GM18858 (cell line): ENCODE data around the gene WDR7.

Experiments used
- ATAC-seq: cut with Tn5 transposase; IDR thresholded peaks from one replicate; pipeline ENCODE4 v1.9.1; 2021; ENCODE audit not compliant: unreplicated experiment

The WDR7 gene

DNA sequence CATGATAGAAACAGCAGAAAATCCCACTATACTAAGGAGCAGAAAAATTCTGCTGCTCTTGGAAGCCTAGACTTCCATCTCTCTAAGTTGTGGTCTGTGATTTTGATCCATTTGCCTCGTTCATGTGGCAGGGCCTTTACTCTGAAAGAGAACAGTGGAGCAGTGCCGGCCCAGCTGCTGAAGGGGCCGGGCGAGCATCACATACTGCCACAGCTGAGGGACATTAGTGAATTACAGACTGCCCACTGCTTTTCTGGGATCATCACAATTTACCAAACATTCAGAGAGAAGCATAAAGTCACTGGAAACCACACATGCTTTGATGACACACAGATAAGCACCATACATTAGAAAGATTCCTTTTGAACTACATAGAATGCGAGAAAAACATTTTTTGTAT lies 278.7 kb downstream of the WDR7 start:
- ATAC-seq = no peak

DNA sequence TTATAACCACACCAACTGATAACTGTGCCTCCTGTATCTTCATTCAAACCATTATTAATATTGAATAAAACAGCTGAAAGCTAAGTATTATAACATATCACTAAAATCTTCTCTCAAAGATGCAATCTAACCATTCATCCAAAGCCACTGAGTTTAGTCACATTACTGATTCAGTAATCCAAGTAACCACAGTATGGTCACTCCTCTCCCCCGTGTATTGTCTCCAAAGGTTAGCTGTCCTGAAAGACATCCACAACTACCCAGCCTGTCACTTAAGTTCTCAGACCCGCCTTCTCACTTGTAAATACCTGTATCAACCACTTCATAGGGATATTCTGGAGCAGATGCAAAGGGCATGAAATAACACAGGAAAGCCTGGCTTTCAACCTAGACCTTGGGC lies 282.3 kb downstream of the WDR7 start:
- no peak for ATAC-seq

DNA sequence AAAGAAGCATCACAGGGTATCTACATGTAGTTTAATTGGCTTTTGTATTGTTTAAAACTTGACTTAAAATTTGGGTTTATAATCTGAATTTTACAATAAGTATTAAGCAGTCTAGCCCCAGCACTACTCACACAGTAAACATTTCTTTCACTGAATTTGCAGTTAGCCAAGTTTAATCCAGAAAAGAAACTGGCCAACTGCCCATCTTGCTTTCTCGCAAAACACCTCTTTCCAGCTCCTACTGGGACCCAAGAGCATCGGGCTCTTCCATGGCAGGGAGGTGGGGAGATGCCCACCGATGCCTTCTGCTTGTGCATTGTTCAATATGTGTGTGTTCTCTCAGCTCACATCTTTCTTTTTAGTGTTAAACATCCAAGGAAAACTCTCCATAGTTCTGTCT lies 283.0 kb downstream of the WDR7 start:
- ATAC-seq = no peak

DNA sequence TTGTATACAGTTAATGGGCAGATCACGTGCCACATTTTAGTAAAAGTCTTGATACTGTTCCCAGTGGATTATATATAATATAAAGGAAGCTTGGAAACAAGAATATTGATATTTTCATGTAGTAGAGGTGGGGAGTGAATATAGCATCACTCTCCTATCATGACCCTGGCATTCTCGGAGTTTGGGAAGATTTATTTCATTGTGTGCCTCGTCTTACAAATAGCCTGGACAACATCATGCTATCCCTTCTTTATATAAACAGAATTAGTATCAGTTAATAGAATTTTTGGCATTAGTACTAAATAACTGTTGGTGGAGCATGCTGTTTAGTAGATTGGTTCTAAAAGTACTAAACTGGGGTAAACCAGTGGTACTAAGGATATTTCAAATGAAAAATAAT lies 283.7 kb downstream of the WDR7 start:
- no peak for ATAC-seq

DNA sequence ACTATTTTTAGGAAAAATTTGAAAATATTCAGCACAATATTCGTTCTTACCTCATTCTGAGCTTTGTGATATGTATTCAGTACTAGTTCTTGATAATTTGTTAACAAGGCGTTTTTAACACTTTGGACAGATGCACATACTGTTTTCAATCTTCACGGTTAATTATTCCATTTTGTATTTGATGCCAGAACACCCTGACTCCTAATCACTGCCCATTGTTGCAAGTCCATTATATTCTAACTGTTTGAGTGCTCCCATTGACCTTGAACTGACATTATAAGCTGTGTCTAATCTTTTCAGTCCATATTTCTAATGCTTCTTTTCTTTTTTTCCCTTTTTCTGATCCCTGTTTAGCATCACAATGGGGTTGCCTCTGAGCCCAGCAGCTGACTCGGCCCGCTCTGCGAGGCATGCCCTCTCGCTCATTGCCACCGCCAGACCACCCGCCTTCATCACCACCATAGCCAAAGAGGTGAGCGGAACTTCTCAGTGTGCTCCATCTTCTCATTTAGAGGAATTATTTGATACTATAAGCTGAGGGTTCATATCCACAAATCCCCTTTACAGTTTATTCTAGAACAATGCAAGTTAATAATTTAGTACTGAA lies 284.4 kb downstream of the WDR7 start:
- no peak for ATAC-seq

DNA sequence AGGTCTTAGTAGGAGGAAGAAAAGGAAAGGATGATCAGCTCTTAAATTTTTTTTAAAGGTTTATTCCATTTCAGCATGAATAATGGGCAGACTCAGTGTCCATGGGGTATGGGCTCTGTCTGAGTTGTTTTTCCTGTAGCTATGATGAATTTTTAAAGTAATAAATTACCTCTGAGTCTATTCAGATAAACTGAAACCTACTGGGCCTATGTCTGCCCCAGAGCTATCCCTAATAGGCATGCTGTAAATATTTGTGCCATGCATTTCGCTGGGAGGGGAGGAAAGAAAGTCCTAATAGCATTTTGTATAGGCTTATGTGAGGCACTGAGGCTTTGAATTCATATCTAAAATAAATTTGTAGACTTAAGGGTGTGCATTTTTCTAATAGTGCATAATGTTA lies 285.3 kb downstream of the WDR7 start:
- no peak for ATAC-seq

DNA sequence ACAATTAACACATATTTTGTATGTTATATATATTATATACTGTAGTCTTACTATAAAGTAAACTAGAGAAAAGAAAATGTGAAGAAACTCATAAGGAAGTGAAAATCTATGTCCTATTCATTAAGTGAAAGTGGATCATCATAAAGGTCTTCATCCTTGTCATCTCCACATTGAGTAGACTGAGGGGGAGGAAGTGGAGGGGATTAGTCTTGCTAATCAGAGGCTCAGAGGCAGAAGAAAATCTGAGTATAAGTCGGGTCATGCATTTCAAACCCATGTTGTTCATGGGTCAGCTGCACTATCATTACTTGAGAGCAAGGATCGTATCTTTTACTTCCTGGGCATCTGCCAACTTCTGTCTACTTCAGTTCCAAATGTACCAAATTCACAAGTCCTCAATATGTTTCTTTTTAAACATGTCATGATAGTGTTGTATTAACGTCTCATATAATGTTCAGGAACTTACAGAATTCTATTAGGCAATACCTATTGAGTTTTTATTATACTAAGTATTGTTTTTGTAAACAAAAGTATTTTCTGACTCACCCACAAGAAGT lies 286.8 kb downstream of the WDR7 start:
- no peak for ATAC-seq

DNA sequence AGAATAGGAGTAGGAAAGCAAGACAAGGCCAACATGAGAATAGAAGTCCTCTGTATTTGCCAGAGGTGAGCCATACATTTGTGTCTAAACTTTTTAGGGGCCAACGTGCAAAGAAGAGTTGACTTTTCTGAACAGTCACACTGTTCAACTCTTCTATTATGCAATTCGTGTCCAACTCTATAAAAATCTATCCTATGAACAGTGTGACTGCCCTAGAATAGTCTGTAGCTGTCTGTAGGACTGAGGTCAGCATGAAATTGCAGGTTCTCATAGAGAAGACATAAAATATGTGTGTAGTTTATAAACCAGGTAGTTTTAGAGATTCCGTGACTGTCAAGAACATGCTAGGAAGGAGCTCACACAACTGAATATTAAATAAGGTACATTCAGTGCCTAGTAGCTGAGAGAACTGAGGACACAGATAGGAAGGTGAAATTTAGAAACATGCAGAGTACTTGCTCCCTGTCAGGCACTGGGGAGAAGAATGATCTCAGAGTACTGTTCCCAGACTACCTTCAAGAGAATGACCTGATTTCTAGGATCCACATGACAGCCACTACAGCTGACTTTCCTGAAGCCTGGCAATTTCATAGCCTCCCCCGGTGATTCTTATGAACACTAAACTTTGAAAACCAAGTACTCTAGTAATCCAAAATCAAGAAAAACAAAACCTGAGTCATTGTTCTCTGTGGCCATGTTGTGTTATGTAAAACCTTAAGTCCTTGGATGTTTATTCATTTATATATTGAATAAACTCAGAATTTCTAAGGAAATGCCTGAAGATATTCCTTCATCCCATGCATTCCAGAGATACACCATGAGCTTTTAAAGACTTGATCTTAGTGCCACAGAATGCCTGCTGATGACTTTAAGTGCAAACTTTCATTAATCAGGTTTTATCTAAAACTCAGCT lies 294.3 kb downstream of the WDR7 start:
- no peak for ATAC-seq

DNA sequence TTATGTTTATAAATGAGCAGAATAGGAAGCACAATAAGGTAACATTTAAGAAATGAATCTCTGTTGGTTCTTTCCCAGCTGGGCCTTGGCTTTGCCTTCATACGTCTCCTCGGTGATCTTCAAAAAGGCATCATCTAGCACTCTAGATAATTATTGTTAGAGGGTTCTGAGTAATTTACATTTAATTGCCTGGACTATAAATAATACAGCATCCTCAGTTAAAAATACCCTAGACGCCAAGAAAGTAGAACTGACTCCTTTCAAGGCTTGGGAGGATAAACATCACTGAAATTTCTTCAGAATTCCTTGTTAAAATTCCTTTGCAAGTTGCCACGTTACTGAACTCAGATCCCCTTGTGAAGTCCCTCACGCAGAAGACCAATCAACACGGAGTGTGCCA lies 296.1 kb downstream of the WDR7 start:
- ATAC-seq = no peak

DNA sequence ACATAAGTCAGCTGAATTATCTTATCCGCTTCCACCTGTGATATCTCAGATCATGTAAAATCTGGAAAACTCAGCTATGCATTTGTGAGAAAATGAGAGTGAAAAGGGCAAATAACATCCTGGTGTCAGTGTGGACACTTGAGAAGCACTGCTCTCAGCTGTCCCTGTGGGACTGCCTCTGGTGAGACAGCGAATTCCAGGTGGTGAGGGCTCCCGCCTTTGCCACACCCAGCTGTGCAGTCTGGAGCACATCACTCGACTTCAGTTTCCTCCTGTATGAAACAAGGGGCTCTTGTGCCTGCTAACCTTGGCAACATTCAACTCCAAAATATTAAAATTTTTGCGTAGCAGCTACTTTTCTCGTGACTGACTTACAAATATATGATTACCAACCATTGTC lies 300.9 kb downstream of the WDR7 start:
- no peak for ATAC-seq

DNA sequence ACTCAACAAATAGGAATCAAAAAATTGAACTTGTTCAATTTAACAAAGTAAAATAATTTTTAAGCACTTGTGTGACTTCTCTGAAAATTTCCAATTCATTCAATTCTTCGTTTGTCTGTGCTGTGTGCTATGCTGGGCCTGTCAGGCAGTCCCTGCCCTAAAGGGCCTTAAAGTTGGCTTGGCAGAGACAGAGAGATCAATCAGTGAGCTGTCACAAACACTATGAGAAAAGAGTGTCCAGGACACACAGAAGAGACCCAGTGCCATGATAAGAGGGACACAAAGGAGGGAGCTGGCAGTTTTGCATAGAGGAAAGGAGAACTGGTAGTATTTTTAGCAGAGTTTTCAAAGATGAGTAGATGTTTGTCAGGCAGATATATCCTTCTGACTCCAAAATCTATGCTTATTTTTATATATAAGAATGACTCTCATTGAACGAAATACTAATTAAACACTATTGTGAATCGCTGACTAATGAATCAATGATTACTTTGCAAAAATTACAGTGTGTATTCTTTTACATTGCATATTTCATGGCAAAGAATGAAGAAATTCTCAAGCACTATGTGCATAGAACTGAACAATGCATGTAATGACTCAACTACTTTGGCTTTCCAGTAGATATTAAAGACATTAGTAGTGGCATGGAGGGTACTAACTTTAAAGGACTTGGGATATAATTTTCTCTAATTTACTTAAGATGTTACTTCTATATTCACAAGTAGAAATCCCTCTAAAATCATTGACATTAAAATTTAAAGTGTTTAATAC lies 302.5 kb downstream of the WDR7 start:
- ATAC-seq = no peak

DNA sequence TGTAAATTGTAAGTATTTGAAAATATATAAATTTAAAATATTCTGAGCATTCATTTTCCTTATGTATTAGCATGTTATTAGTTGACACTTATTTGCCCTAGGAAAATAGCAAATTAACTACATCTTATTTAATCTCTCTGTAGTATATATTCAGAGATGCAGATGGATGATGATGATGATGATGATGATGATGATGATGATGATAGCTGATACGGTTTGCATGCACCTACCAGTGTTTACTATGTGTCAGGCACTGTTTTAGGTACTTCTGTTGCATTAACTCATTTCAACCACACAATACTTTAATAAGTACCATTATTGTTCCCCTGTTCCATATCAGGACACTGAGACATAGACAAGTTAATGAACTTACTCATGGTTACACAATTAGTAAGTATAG lies 304.3 kb downstream of the WDR7 start:
- ATAC-seq = no peak

DNA sequence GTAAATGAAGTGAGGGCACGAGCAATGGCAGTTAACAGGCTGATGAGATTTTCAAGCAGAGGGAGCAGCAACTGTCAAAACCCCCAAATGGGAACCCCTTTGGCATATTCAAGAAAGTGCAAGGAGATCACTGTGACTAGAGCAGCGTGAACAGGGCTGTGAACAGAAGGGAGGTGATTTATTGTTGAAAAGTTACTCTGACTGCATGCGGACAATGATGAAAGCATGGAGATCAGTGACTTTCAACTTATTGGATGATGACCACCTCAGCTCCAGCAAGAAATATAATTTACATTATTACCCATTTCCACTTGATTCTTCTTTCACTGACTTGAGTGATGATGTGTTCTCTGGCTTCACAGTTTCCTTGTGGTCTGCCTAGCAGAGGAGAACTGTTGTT lies 308.0 kb downstream of the WDR7 start:
- ATAC-seq = no peak

DNA sequence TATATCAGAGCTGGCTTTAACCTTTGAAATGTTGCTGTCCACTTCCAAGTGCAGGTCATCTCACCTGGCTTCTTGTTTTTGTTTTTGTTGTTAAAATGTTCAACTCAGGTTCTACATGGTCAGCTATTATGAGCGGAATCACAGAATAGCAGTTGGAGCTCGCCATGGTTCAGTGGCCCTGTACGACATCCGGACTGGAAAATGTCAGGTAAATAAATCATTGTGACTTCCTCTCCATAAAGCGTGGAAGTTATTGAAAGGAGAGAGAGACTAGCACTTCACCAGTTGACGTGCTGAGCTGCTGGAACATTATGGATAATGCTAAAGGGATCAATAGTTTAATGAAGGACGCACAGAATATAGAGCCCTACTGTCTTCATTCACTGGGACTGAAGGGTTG lies 311.2 kb downstream of the WDR7 start:
- ATAC-seq = no peak

DNA sequence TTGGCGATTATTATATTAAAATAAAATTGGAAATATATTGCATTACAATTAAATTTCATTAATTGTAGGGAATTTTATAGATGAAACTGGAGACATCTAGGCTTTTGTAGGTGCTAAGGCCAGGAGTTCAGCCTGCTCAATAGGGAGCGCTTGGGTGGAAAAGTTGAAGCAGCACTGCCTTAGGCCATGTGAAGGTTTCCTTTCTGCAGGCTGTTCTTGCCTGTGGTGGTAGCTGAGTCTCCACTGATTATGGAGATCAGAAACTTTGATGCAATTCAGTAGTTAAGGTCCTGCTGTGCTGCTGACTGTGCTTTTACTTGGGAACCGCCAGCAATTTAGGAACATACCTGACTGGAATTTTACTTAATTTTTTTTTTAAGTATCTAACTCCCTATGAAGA lies 315.9 kb downstream of the WDR7 start:
- ATAC-seq = no peak

DNA sequence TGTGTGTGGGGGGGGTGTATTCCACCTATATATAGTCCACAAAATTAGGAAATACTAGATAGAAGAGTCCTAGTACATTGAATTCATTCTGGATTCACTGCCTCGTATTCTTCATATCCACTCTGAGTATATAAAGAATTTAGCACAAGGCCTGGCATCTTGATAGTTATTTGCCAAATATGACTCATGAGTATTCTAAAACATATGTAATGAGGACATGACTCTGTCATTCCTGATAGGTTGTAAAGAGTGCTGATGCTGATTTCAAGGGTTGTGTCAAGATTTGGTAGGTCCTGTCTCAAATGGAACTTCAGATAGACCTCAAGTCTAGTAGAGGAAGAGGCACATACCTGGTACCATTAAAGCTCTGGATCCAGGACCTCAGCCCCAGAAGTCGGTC lies 322.3 kb downstream of the WDR7 start:
- no peak for ATAC-seq

DNA sequence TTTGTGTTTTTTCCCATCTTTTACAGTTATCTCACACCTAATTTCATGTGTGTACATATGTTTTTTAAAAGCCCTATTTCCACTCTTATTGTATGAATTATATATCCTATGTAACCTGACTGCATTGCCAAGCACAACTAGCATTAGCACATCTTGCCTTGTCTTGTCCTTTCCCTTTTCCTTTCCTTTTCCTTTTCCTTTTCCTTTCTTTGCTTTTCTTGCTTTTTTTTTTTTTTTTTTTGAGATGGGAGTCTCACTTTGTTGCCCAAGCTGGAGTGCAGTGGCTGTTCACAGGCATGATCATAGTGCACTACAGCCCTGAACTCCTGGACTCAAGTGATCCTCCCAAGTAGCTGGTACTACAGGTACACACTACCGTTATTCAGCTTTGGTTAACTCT lies 323.0 kb downstream of the WDR7 start:
- ATAC-seq = no peak

DNA sequence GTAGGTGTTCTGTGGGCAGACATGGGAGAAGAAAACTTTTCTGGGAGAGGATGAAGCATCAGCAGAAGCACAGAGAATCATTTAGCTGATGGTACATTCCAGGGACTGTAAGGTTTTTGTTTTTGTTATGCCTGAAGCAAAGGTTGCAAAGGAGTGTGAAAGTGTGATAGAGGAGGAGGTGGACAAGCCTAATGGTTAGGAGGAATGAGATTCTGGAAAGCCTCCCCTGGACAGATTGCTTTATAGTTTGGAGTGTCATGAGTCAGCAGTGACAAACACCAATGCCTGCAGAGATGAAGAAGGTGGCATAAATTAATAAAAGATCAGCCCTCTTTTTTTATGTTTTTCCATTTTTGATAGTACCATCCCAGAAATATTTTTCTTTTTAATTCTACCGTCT lies 324.1 kb downstream of the WDR7 start:
- ATAC-seq = no peak

DNA sequence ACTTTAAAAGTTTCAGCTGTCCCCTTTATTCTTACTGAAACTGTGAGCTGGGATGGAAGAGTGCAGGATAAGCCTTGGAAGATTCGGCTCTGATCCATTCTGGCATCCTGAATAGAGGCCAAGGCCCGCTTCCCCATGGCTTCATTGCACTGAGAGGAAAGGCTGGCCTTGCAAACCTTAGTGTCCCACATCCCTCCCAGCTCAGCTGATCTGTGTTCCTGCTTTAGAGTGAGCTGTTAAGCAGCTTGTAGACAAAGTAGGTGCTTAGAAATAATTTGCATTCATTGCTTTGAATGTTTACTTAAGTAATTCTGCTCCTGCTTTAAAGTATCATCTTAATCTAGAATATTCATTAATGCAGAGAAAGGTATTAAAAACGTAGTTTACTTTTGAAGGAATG lies 326.1 kb downstream of the WDR7 start:
- no peak for ATAC-seq

DNA sequence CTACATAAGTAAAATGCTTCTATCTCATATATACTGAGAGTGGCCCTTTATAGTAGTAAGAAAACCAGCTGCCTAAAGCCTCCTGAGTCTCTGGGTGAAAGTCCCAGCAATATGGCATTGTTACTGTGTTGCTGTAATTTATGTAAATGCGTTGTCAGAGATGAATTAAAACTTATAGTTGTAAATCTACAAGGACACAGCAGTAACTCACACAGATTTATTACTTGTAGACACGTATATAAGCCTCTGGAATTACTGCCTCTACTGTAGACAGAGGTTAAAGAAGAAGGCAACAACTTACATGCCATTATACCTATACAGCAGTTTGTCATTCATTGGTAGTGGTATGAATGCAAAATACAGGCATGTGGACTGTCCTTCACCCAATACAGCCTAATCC lies 326.6 kb downstream of the WDR7 start:
- no peak for ATAC-seq

DNA sequence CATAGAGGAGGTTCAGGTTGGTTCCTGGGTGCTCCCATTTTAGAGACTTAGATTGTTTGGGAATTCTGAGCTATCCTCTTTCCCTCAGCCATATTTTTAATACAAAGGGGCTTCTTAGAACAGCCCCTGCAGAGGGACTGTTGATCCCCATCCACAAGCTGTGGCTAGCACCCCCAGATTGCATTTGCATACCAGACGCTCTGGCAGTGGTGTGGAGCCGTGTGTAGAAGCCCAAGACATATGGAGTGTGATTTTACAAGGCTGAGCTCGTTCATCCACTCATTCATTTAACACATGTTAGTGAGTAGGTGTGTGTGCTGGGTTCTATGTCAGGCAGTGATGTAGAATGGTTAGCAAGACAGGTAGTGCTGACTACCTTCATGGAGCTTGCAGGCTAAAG lies 329.0 kb downstream of the WDR7 start:
- no peak for ATAC-seq

DNA sequence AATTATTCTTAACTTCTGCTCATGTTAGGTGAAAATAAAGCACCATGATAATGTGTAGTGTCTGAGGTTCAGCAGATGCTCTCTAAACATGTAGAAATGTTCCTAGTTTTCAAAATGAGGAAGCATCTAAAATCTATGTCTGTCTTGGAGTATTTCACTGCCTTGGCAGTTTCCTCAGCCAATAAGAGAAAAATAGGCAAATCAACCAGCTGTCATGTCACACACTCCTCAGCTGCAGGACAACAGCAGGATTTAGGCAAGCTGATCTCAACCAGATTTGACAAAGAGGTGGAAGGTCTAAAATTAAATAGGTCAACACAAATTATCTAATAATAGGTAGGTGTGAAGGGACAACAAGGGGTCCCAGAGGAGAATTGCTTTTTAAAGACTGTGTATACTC lies 331.6 kb downstream of the WDR7 start:
- ATAC-seq = no peak
